Measurements from ENCODE around the gene GPX4. TPM values are rescaled to one million over a fixed set of nuclear protein-coding genes. Genes with fewer than 3 reads are reported as not detected.

Gene GPX4
- total and polyA plus RNA-seq, 2 experiments from 2014 or later: 351 to 573 TPM

GRCh38 chr19:1111641-1112267 is 8.0 kb downstream of the GPX4 start:
- no peak overlapping the region for H3K4me2 ChIP-seq
- no peaks in the 10 kb centered on the region for H3K79me2 ChIP-seq (replicated peaks; ENCODE audit: insufficient read depth)
- Mint-ChIP-seq H3K27me3 (ENCODE audit: insufficient read depth, low read depth, poor library complexity) (peaks cover 11% of the 10 kb centered on the region), H3K9me3 (no peaks in the 10 kb centered on the region), H3K4me1 (peaks cover 4% of the 10 kb centered on the region; the same call in 1 of the 3 replicates), H3K27ac (no peak overlapping the region), H3K4me3 (no peak overlapping the region), H3K36me3 (ENCODE audit: low read depth) (peaks cover 2% of the 10 kb centered on the region; the same call in 2 of the 3 replicates)
- no peak overlapping the region for H3K27ac ChIP-seq (ENCODE audit: low read depth)
- H3K4me1 ChIP-seq (ENCODE audit: insufficient read depth): no peaks in the 10 kb centered on the region
- DNase-seq (ENCODE audit: low spot score) (no peak), ATAC-seq (no peak)
- H3K4me3 ChIP-seq: no peak overlapping the region
- no peaks in the 10 kb centered on the region for H3K9me2 ChIP-seq (ENCODE audit: insufficient read depth)
- H3K36me3 ChIP-seq (ENCODE audit: insufficient read depth): 0 out of 2 replicates have a peak, but pooled peaks cover 3% of the 10 kb centered on the region
- TF ChIP-seq JUNB (IDR thresholded peaks at IDR 0.05; ENCODE audit: unreplicated experiment) (no peak), ZNF331 (CRISPR knock-in tag; IDR thresholded peaks at IDR 0.05; ENCODE audit: low read depth) (no peak), EZH2phosphoT487 (IDR thresholded peaks at IDR 0.05; ENCODE audit: unreplicated experiment) (no peak), STAT1 (IDR thresholded peaks at IDR 0.05; ENCODE audit: unreplicated experiment) (no peak), NANOG (IDR thresholded peaks at IDR 0.05; ENCODE audit: borderline replicate concordance) (no peak), CTCF (conservative IDR thresholded peaks at IDR 0.05; ENCODE audit: low read depth in 2 of 2) (no peak), CREB1 (CRISPR knock-in tag; IDR thresholded peaks at IDR 0.05; ENCODE audit: low read depth) (no peak), EZH2 (IDR thresholded peaks at IDR 0.05; ENCODE audit: low read depth, unreplicated experiment) (no peak)
- TF ChIP-seq, protein P1, sequence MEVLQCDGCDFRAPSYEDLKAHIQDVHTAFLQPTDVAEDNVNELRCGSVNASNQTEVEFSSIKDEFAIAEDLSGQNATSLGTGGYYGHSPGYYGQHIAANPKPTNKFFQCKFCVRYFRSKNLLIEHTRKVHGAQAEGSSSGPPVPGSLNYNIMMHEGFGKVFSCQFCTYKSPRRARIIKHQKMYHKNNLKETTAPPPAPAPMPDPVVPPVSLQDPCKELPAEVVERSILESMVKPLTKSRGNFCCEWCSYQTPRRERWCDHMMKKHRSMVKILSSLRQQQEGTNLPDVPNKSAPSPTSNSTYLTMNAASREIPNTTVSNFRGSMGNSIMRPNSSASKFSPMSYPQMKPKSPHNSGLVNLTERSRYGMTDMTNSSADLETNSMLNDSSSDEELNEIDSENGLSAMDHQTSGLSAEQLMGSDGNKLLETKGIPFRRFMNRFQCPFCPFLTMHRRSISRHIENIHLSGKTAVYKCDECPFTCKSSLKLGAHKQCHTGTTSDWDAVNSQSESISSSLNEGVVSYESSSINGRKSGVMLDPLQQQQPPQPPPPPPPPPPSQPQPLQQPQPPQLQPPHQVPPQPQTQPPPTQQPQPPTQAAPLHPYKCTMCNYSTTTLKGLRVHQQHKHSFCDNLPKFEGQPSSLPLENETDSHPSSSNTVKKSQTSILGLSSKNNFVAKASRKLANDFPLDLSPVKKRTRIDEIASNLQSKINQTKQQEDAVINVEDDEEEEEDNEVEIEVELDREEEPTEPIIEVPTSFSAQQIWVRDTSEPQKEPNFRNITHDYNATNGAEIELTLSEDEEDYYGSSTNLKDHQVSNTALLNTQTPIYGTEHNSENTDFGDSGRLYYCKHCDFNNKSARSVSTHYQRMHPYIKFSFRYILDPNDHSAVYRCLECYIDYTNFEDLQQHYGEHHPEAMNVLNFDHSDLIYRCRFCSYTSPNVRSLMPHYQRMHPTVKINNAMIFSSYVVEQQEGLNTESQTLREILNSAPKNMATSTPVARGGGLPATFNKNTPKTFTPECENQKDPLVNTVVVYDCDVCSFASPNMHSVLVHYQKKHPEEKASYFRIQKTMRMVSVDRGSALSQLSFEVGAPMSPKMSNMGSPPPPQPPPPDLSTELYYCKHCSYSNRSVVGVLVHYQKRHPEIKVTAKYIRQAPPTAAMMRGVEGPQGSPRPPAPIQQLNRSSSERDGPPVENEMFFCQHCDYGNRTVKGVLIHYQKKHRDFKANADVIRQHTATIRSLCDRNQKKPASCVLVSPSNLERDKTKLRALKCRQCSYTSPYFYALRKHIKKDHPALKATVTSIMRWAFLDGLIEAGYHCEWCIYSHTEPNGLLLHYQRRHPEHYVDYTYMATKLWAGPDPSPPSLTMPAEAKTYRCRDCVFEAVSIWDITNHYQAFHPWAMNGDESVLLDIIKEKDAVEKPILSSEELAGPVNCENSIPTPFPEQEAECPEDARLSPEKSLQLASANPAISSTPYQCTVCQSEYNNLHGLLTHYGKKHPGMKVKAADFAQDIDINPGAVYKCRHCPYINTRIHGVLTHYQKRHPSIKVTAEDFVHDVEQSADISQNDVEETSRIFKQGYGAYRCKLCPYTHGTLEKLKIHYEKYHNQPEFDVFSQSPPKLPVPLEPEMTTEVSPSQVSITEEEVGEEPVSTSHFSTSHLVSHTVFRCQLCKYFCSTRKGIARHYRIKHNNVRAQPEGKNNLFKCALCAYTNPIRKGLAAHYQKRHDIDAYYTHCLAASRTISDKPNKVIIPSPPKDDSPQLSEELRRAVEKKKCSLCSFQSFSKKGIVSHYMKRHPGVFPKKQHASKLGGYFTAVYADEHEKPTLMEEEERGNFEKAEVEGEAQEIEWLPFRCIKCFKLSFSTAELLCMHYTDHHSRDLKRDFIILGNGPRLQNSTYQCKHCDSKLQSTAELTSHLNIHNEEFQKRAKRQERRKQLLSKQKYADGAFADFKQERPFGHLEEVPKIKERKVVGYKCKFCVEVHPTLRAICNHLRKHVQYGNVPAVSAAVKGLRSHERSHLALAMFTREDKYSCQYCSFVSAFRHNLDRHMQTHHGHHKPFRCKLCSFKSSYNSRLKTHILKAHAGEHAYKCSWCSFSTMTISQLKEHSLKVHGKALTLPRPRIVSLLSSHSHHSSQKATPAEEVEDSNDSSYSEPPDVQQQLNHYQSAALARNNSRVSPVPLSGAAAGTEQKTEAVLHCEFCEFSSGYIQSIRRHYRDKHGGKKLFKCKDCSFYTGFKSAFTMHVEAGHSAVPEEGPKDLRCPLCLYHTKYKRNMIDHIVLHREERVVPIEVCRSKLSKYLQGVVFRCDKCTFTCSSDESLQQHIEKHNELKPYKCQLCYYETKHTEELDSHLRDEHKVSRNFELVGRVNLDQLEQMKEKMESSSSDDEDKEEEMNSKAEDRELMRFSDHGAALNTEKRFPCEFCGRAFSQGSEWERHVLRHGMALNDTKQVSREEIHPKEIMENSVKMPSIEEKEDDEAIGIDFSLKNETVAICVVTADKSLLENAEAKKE (CRISPR knock-in tag; IDR thresholded peaks at IDR 0.05): no peak
- TF ChIP-seq, protein P2, sequence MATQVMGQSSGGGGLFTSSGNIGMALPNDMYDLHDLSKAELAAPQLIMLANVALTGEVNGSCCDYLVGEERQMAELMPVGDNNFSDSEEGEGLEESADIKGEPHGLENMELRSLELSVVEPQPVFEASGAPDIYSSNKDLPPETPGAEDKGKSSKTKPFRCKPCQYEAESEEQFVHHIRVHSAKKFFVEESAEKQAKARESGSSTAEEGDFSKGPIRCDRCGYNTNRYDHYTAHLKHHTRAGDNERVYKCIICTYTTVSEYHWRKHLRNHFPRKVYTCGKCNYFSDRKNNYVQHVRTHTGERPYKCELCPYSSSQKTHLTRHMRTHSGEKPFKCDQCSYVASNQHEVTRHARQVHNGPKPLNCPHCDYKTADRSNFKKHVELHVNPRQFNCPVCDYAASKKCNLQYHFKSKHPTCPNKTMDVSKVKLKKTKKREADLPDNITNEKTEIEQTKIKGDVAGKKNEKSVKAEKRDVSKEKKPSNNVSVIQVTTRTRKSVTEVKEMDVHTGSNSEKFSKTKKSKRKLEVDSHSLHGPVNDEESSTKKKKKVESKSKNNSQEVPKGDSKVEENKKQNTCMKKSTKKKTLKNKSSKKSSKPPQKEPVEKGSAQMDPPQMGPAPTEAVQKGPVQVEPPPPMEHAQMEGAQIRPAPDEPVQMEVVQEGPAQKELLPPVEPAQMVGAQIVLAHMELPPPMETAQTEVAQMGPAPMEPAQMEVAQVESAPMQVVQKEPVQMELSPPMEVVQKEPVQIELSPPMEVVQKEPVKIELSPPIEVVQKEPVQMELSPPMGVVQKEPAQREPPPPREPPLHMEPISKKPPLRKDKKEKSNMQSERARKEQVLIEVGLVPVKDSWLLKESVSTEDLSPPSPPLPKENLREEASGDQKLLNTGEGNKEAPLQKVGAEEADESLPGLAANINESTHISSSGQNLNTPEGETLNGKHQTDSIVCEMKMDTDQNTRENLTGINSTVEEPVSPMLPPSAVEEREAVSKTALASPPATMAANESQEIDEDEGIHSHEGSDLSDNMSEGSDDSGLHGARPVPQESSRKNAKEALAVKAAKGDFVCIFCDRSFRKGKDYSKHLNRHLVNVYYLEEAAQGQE (IDR thresholded peaks at IDR 0.05; ENCODE audit: unreplicated experiment): no peak
- H2AFZ ChIP-seq: no peak overlapping the region
- no peaks in the 10 kb centered on the region for H3K27me3 ChIP-seq (ENCODE audit: insufficient read depth)
- H4K20me1 ChIP-seq (replicated peaks; ENCODE audit: insufficient read depth): no peaks in the 10 kb centered on the region; the same call in 1 of the 2 replicates
- H3F3A ChIP-seq (replicated peaks; ENCODE audit: low read depth): 0 out of 2 replicates have a peak, but pooled peaks cover 8% of the 10 kb centered on the region
